T-cell (primary cell): ENCODE results near the gene SANBR. TPM values are rescaled to one million over a fixed set of nuclear protein-coding genes. Genes with fewer than 3 reads are reported as not detected.
A peak's percentile ranks its signal among the peaks of the same experiment; 100 is the strongest.

Experiments used
- ATAC-seq, 4 experiments: fragments of 200-7000 bp in 3 of 4; fragments of 150-1000 bp in 1 of 4; cut with Tn5 transposase; replicated peaks in 1 of 4; 1 replicate in 3 of 4; 2 replicates in 1 of 4; pipeline ENCODE4 v1.10.0; 2021; ENCODE audit warnings: moderate library complexity in 3 of 4, mild to moderate bottlenecking in 2 of 4, moderate number of reproducible peaks in 1 of 4
- CTCF ChIA-PET, 2 donors: fragments of 300-600 bp; sonication (Branson Sonifier 250); formaldehyde crosslinking; loops; one replicate each; lab custom pipeline; 2022; ENCODE audit warnings: antibody characterized with exemption in 2 of 2; lab: Charles Lee
- POLR2A ChIA-PET, 2 donors: fragments of 300-600 bp; sonication (Branson Sonifier 250); formaldehyde crosslinking; loops; one replicate each; lab custom pipeline; 2022; ENCODE audit warnings: antibody characterized with exemption in 2 of 2; lab: Charles Lee
- DNase-seq, 35 experiments: peaks; one replicate each; pipeline versions ENCODE4 v3.0.0 to v3.0.0-alpha.2; 2013 to 2023
- H3K27ac ChIP-seq: one replicate; pipeline ENCODE4 v1.5.1; 2013; ENCODE audit warnings: low read length
- H3K27me3 ChIP-seq, 2 experiments: replicated peaks in 1 of 2; 1 replicate in 1 of 2; 2 replicates in 1 of 2; pipeline versions ENCODE4 v1.6.1 to v1.7.0; 2013; ENCODE audit warnings: low read length in 1 of 2, mixed read lengths in 1 of 2; ENCODE audit not compliant: control insufficient read depth in 2 of 2, insufficient read depth in 2 of 2; ENCODE audit errors: extremely low read depth in 1 of 2
- H3K36me3 ChIP-seq, 2 donors: 1 replicate in 1 of 2; 2 replicates in 1 of 2; pipeline versions ENCODE4 v1.6.1 to v1.7.0; 2013; ENCODE audit warnings: low read length in 1 of 2; ENCODE audit not compliant: control insufficient read depth in 2 of 2, insufficient read depth in 1 of 2; ENCODE audit errors: extremely low read depth in 1 of 2
- H3K4me1 ChIP-seq, 2 experiments: 1 replicate in 1 of 2; 2 replicates in 1 of 2; pipeline versions ENCODE4 v1.6.1 to v1.7.0; 2013; ENCODE audit warnings: low read length in 2 of 2, mixed read lengths in 1 of 2; ENCODE audit not compliant: insufficient read depth in 2 of 2, control insufficient read depth in 1 of 2; ENCODE audit errors: extremely low read depth in 1 of 2
- H3K4me3 ChIP-seq, 2 donors: 1 replicate in 1 of 2; 2 replicates in 1 of 2; pipeline versions ENCODE4 v1.5.1 to v1.7.0; 2013; ENCODE audit warnings: mild to moderate bottlenecking in 2 of 2, low read length in 1 of 2, moderate library complexity in 1 of 2; ENCODE audit not compliant: control insufficient read depth in 1 of 2; ENCODE audit errors: extremely low read depth in 1 of 2
- H3K9me3 ChIP-seq: 2 replicates; pipeline ENCODE4 v1.7.0; 2013
- H3K27ac Mint-ChIP-seq, 2 donors: one replicate each; pipeline ENCODE4 v1.8.0; 2020 to 2021; ENCODE audit warnings: mild to moderate bottlenecking in 2 of 2, mixed read lengths in 2 of 2
- H3K27me3 Mint-ChIP-seq, 2 donors: one replicate each; pipeline ENCODE4 v1.8.0; 2021 to 2022; ENCODE audit warnings: mixed read lengths in 2 of 2
- H3K36me3 Mint-ChIP-seq: one replicate; pipeline ENCODE4 v1.8.0; 2021; ENCODE audit warnings: mixed read lengths
- H3K4me1 Mint-ChIP-seq, 3 donors: one replicate each; pipeline ENCODE4 v1.8.0; 2020 to 2022; ENCODE audit warnings: mixed read lengths in 3 of 3, mild to moderate bottlenecking in 1 of 3
- H3K4me3 Mint-ChIP-seq, 3 donors: one replicate each; pipeline ENCODE4 v1.8.0; 2020 to 2022; ENCODE audit warnings: mild to moderate bottlenecking in 3 of 3, mixed read lengths in 3 of 3, moderate library complexity in 3 of 3
- H3K9me3 Mint-ChIP-seq, 3 donors: one replicate each; pipeline ENCODE4 v1.8.0; 2020 to 2022; ENCODE audit warnings: mixed read lengths in 3 of 3
- WGBS: methylation state at CpG from one replicate; pipeline ENCODE4 v1.1.5; 2013; ENCODE audit warnings: missing lambda C conversion rate; ENCODE audit not compliant: insufficient coverage; 5-methylcytosine and 5-hydroxymethylcytosine counted together
- total RNA-seq, 35 experiments: library from RNA in 6 of 35; stranded (reverse) in 6 of 35; fragments of 120-200 nt in 1 of 35; gene quantifications; one replicate each; pipeline versions ENCODE4 v1.2.1 to v1.2.4 and lab custom pipeline; 2013 to 2026

The SANBR gene
- total RNA-seq (1 to 10 TPM; 2.8 to 6.2 (median 3.9) TPM), total RNA-seq (lab: John Stamatoyannopoulos, UW) (0.57 to 8.4 (median 3.2) reads per million in 29 experiments)
- total RNA-seq (2013): 6.1 TPM

DNA sequence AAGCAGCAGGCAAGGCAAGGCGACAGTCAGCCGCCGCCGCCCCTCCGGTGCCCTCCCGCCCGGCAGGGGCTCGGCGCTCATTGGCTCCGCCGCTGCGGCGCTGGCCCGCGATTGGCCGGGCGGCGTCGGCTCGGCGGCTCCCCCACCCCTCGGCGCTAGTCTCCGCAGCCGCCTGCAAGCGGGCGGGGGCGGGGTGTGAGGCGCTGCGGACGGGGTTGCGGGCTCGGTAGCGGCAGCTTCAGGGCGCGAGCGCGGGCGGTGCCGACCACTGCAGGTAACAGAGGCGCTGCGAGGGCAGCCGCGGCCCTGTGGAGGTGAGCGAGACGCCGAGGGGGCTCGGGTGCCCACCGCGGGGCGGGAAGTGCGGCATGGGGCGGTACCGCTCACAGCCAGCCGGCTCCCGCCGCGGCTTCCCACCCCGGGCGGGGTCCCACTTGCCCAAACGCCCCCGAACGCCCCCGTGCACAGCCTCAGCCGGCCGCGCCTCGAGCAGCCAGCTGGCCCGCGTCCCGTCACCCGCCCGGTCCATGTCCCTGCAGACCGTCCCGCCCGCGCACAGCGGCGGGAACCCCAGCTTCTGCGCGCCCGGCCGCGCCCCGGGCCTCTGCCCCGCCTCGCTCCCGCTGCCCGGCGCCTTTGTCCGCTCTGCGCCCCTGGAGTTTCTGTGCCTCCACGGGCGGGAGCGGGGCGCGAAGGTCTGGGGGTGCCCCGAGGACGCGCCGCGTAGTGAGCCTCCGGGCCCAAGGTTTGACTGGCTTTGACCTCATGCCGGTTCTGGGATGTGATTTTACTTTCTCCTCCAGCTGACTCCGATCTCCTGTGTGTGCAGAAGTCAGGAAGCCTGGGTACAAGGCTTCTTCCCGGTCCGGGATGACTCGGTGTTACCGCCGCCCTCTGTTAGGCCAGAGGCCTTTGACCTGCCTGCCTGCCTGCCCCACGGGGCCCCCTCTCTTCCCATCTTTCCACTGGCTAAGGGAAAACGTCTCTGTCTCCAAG, at the start of gene SANBR:
Gene SANBR, plus strand, starts transcription at position 158 of the 996 bp plus-strand sequence. CDS start 4,480 bp downstream, outside the sequence.
- H3K27ac ChIP-seq: no peak within 1 kb of the TSS

DNA sequence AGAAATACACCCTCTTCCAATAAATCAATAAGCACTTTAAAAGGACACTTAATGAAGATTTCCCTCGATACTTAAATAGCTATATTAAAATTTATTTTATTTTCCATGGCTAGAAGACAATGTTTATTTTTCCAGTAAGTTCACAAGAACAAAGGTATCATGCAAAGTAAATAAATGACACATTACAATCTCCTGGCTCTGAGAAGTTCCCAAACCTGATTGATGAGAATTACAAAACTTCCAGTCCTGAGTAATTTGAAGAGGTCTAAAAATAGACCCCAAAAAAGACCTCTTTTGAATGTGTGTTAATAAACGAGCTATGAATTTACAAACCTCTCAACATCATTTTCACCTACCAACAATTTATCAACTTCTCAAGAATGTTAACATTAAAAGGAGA, 49.7 kb upstream of the SANBR start:
- H3K9me3 Mint-ChIP-seq: no peaks in the 10 kb centered on the region
- Histone ChIP-seq H3K36me3 (no peaks in the 10 kb centered on the region), H3K9me3 (no peaks in the 10 kb centered on the region), H3K27ac (no peak overlapping the region), H3K4me1 (peaks cover 7 to 11% of the 10 kb centered on the region in 2 experiments), H3K4me3 (peak overlapping the region in 1 of 2 donors; percentile 100), H3K27me3 (no peaks in the 10 kb centered on the region)
- DNase-seq (no peak), ATAC-seq (no peak)
- peaks cover 31 to 47% (median 36%) of the 10 kb centered on the region in 3 donors for H3K4me1 Mint-ChIP-seq
- no CpG with 5 or more reads among the region's 2 CpGs for WGBS
- POLR2A ChIA-PET: interaction anchor here in 1 of 2 donors (0.5 kb wide), 1 partner anchor 48 kb away, joined by 3 read pairs; no protein-coding TSS in a partner anchor
- H3K4me3 Mint-ChIP-seq: peak overlapping the region; percentile 94 to 100 (median 99)
- H3K27ac Mint-ChIP-seq: peak overlapping the region in 1 of 2 donors; percentile 99
- no peaks in the 10 kb centered on the region for H3K27me3 Mint-ChIP-seq
- peaks cover 2% of the 10 kb centered on the region for H3K36me3 Mint-ChIP-seq
- CTCF ChIA-PET: interaction anchor here (0.6 to 1.0 kb wide), 2 partner anchors 17 to 50 kb away, joined by 5 to 7 read pairs; no protein-coding TSS in a partner anchor

More for the DNA sequence above, at the start of gene SANBR:
- H3K4me1 Mint-ChIP-seq: peaks cover 8 to 13% (median 10%) of the 10 kb centered on the region in 3 donors
- Histone ChIP-seq H3K9me3 (no peaks in the 10 kb centered on the region), H3K27me3 (no peaks in the 10 kb centered on the region), H3K4me3 (peak within 1 kb of the TSS; percentile 54 to 65), H3K4me1 (peaks cover 4 to 11% of the 10 kb centered on the region in 2 experiments), H3K36me3 (no peaks in the 10 kb centered on the region)
- H3K4me3 Mint-ChIP-seq: peak within 1 kb of the TSS; percentile 78 to 97 (median 91)
- H3K9me3 Mint-ChIP-seq: no peaks in the 10 kb centered on the region
- POLR2A ChIA-PET: no interaction called here
- H3K27ac Mint-ChIP-seq: peak within 1 kb of the TSS; percentile 77 to 80
- ATAC-seq (peak; percentile 98 to 99 (median 98)), DNase-seq (peak; percentile 64 to 91 (median 79))
- no peaks in the 10 kb centered on the region for H3K36me3 Mint-ChIP-seq
- under 1% methylated on average over 100 of the region's 112 CpGs for WGBS
- CTCF ChIA-PET: interaction anchor here in 1 of 2 donors (0.6 to 1.1 kb wide), 2 partner anchors 356 to 499 kb away, joined by 3 to 4 read pairs; no protein-coding TSS in a partner anchor
- H3K27me3 Mint-ChIP-seq: no peaks in the 10 kb centered on the region

DNA sequence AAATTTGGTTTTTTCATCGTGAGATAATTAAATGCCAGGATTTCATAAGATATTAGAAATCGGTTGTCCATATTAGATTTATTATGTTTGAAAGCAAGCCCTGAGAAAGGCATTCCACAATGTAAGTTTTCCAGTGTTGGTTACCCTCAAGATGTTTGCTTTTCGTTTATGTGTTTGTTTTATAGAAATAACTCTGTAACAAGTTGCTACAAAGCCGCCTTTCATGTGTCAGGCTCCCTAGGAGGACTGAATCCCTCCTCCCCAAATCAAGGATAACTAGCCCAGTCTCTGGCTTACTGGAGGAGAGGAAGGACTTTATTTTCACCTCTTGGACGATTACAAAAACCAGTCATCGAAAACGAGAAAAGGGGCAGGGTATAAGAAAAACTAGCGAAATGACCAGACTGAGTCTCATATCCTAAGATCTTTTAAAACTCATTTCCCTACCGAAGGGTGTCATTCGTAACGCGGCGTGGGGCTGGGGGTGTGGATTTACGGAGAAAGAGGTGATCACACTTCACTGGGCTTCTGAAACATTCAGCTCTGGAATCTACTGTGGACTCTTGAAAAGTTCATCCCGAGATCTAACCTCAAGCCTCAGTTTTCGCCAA, 49.2 kb upstream of the SANBR start:
- no peaks in the 10 kb centered on the region for H3K9me3 Mint-ChIP-seq
- DNase-seq: peak in 3 of 35 experiments; percentile 2 to 6 (median 4)
- peaks cover 35 to 51% (median 41%) of the 10 kb centered on the region in 3 donors for H3K4me1 Mint-ChIP-seq
- peaks cover 3% of the 10 kb centered on the region for H3K36me3 Mint-ChIP-seq
- no peaks in the 10 kb centered on the region for H3K27me3 ChIP-seq
- peak overlapping the region; percentile 75 for H3K27ac ChIP-seq
- no peak for ATAC-seq
- H3K27me3 Mint-ChIP-seq: no peaks in the 10 kb centered on the region
- no peaks in the 10 kb centered on the region for H3K36me3 ChIP-seq
- no peaks in the 10 kb centered on the region for H3K9me3 ChIP-seq
- ChIA-PET POLR2A (interaction anchor here (0.5 to 0.6 kb wide), 3 partner anchors 23 to 243 kb away, joined by 3 to 4 read pairs (median 4); no protein-coding TSS in a partner anchor), CTCF (interaction anchor here (0.6 to 1.7 kb wide), 3 partner anchors 18 to 51 kb away, joined by 5 to 7 read pairs (median 5); no protein-coding TSS in a partner anchor)
- peak overlapping the region; percentile 97 to 99 for H3K27ac Mint-ChIP-seq
- H3K4me3 ChIP-seq: peak overlapping the region; percentile 94 to 100
- H3K4me3 Mint-ChIP-seq: peak overlapping the region; percentile 94 to 100 (median 99)
- 0% methylated on average over 2 of the region's 16 CpGs for WGBS
- H3K4me1 ChIP-seq: peaks cover 11 to 12% of the 10 kb centered on the region in 2 experiments

DNA sequence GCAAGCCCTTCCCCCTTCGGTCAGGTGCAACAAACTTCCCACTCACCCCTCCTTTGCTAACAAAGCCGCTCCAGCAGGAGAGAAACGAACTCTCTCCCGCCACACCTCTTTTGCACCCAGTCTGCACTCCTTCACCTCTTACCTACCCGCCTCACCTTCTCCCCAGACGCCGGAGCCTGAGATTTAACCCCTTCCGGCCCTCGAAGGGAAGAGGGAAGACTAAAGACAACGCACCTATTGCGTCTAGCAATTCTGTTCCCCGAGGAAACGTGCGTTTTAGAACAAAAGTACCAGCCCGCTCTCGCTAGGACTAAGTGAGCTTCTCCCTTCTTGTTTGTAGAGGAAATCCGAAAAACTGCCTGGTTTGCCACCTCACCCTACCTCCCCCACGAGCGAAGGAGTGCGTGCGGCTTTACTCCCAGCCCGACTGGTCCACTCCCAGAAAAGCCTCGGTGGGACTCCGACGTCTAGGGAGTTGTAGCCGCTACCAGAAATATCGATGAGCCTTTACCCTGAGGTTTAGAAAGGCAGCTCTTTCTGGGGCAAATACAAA, 48.6 kb upstream of the SANBR start:
- Mint-ChIP-seq H3K4me1 (peaks cover 41 to 56% (median 46%) of the 10 kb centered on the region in 3 donors), H3K36me3 (peaks cover 9% of the 10 kb centered on the region), H3K9me3 (peaks cover 0 to under 1% (median 0%) of the 10 kb centered on the region in 3 donors), H3K27ac (peak overlapping the region; percentile 97 to 99), H3K27me3 (no peaks in the 10 kb centered on the region), H3K4me3 (peak overlapping the region; percentile 94 to 100 (median 99))
- Histone ChIP-seq H3K4me1 (peaks cover 11 to 13% of the 10 kb centered on the region in 2 experiments), H3K9me3 (no peaks in the 10 kb centered on the region), H3K27ac (peak overlapping the region; percentile 75), H3K4me3 (peak overlapping the region; percentile 94 to 100), H3K27me3 (no peaks in the 10 kb centered on the region), H3K36me3 (no peaks in the 10 kb centered on the region)
- POLR2A ChIA-PET: interaction anchor here in 1 of 2 donors (0.6 to 1.0 kb wide), 4 partner anchors 24 to 742 kb away, joined by 3 to 6 read pairs (median 4); no protein-coding TSS in a partner anchor
- under 1% methylated on average over 23 of the region's 27 CpGs for WGBS
- DNase-seq: peak; percentile 41 to 74 (median 56)
- CTCF ChIA-PET: interaction anchor here (0.6 to 1.7 kb wide), 3 partner anchors 18 to 260 kb away, joined by 3 to 5 read pairs (median 3); no protein-coding TSS in a partner anchor
- ATAC-seq: peak; percentile 71 to 77 (median 75)

DNA sequence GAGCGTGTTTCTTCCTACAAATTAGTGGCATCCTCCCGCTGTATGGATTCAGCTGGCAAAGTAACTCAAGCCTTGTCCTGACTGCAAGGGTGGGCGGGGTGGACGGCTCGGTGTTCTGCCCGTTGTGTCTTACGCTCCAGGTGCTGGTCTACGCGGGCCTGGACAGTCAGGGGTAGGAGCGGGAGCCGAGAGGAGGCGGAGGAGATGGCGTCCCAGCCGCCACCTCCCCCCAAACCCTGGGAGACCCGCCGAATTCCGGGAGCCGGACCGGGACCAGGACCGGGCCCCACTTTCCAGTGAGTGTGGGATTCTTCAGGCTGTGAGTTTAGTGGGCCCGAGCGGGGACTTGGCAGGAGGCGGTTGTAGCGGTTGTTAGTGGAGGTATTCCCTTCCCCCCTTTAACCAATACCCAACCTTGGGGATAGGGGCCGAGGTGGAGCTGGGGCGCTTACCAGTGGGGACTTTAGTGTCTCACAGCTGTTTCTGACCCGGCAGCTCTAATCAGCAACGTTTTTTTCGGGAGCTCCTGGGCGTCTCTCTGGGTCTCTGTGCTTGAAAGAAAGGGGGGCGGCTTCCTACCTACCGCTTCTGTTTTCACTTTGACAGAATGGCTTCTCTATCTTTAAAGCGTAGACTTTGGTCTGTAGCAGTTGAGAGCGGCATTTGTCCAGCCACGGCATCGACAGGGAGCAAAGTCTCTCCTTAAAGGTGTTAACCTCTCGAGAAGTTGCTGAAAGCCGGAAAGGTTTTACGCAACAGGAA, 47.9 kb upstream of the SANBR start, which contains the start of the genes PEX13 and PUS10:
Gene PEX13, plus strand, starts transcription at position 165 of the 762 bp plus-strand sequence. Its CDS starts 40 bp downstream, at position 205.
Gene PUS10, minus strand, starts transcription at position 700 of the 762 bp plus-strand sequence. CDS start 6,365 bp downstream, outside the sequence.
- Mint-ChIP-seq H3K36me3 (peaks cover 14% of the 10 kb centered on the region), H3K9me3 (peaks cover 0 to 2% (median 0%) of the 10 kb centered on the region in 3 donors), H3K4me1 (peaks cover 44 to 60% (median 50%) of the 10 kb centered on the region in 3 donors), H3K27ac (peak within 1 kb of the TSS; percentile 97 to 99), H3K27me3 (no peaks in the 10 kb centered on the region), H3K4me3 (peak within 1 kb of the TSS; percentile 94 to 100 (median 99))
- ChIA-PET CTCF (interaction anchor here (0.6 to 1.7 kb wide), 3 partner anchors 19 to 261 kb away, joined by 3 to 5 read pairs (median 3); no protein-coding TSS in a partner anchor), POLR2A (interaction anchor here in 1 of 2 donors (0.6 to 1.0 kb wide), 3 partner anchors 136 to 741 kb away, joined by 3 to 6 read pairs (median 3); no protein-coding TSS in a partner anchor)
- peaks cover 0 to 2% of the 10 kb centered on the region in 2 donors for H3K36me3 ChIP-seq
- peak within 1 kb of the TSS; percentile 75 for H3K27ac ChIP-seq
- 1% methylated on average over 16 of the region's 39 CpGs for WGBS
- H3K4me3 ChIP-seq: peak within 1 kb of the TSS; percentile 94 to 100
- H3K9me3 ChIP-seq: no peaks in the 10 kb centered on the region
- ATAC-seq (peak; percentile 85 to 89 (median 88)), DNase-seq (peak in 33 of 35 experiments; percentile 4 to 69 (median 40))
- peaks cover 11 to 13% of the 10 kb centered on the region in 2 experiments for H3K4me1 ChIP-seq
- no peaks in the 10 kb centered on the region for H3K27me3 ChIP-seq
